Measurements from ENCODE around the gene SPRYD3.
A peak's percentile ranks its signal among the peaks of the same experiment; 100 is the strongest.
"Not testable (repeated sequence)": the region's sequence is repeated elsewhere in the genome, so short reads cannot be mapped to it uniquely, and the experiment has no call there.

SPRYD3 gene

GRCh38 chr12:53079226-53080117, at the start of gene SPRYD3:
Gene SPRYD3, minus strand, starts transcription at chr12:53079390. Its CDS starts 57 bp downstream, at chr12:53079333.
- DNase-seq (ENCODE audit: low spot score): peak; percentile 97

- DNase-seq (ENCODE audit: low spot score): no peak
Observed at GRCh38 chr12:53127169-53127568, 48.0 kb upstream of the SPRYD3 start.

GRCh38 chr12:53124352-53124723, 45.1 kb upstream of the SPRYD3 start:
- no peak for DNase-seq (ENCODE audit: low spot score)

- DNase-seq (ENCODE audit: low spot score): no peak
Observed at GRCh38 chr12:53123578-53124351, 44.6 kb upstream of the SPRYD3 start.

GRCh38 chr12:53122961-53123468, 43.8 kb upstream of the SPRYD3 start:
- no peak for DNase-seq (ENCODE audit: low spot score)

- DNase-seq (ENCODE audit: low spot score): no peak
Observed at GRCh38 chr12:53120685-53121525, 41.7 kb upstream of the SPRYD3 start.

GRCh38 chr12:53118751-53119300, 39.6 kb upstream of the SPRYD3 start:
- no peak for DNase-seq (ENCODE audit: low spot score)

- no peak for DNase-seq (ENCODE audit: low spot score)
Observed at GRCh38 chr12:53115891-53116648, 36.9 kb upstream of the SPRYD3 start.

GRCh38 chr12:53115112-53115890, 36.1 kb upstream of the SPRYD3 start:
- DNase-seq (ENCODE audit: low spot score): no peak

- DNase-seq (ENCODE audit: low spot score): no peak
Observed at GRCh38 chr12:53113951-53114350, 34.8 kb upstream of the SPRYD3 start.

- DNase-seq (ENCODE audit: low spot score): no peak
Observed at GRCh38 chr12:53113136-53113705, 34.0 kb upstream of the SPRYD3 start.

GRCh38 chr12:53112431-53112830, 33.2 kb upstream of the SPRYD3 start:
- not testable (repeated sequence) for DNase-seq (ENCODE audit: low spot score)

- DNase-seq (ENCODE audit: low spot score): no peak
Observed at GRCh38 chr12:53107122-53107521, 27.9 kb upstream of the SPRYD3 start.

- DNase-seq (ENCODE audit: low spot score): no peak
Observed at GRCh38 chr12:53105712-53106439, 26.7 kb upstream of the SPRYD3 start.

GRCh38 chr12:53105256-53105655, 26.1 kb upstream of the SPRYD3 start:
- DNase-seq (ENCODE audit: low spot score): no peak

- DNase-seq (ENCODE audit: low spot score): peak; percentile 35
Observed at GRCh38 chr12:53103860-53104305, 24.7 kb upstream of the SPRYD3 start.

- no peak for DNase-seq (ENCODE audit: low spot score)
Observed at GRCh38 chr12:53102883-53103807, 24.0 kb upstream of the SPRYD3 start, which contains the start of gene SOAT2. Gene SOAT2, plus strand, starts transcription at chr12:53103486. Its CDS starts 92 bp downstream, at chr12:53103578.

Measured in Ammon's horn (tissue), 1 donor.